Spleen (tissue), 11 donors: ENCODE measurements around the gene NYAP2. TPM values are rescaled to one million over a fixed set of nuclear protein-coding genes. Genes with fewer than 3 reads are reported as not detected.

Experiments
- DNase-seq: peaks from one replicate; pipeline ENCODE4 v3.0.0-alpha.2; 2020
- H3K27ac ChIP-seq, 8 donors: fragments of 200-600 bp; sonication (generic) in 7 of 8; 1 replicate in 4 of 8; 2 replicates in 4 of 8; pipeline versions ENCODE4 v1.5.0 to v1.8.0; 2016 to 2021; ENCODE audit warnings: inconsistent platforms in 4 of 8, mild to moderate bottlenecking in 4 of 8, moderate library complexity in 1 of 8
- H3K27me3 ChIP-seq, 7 donors: fragments of 200-600 bp; sonication (generic) in 6 of 7; replicated peaks in 1 of 7; 1 replicate in 4 of 7; 2 replicates in 3 of 7; pipeline versions ENCODE4 v1.5.0 to v1.8.0; 2016 to 2021; ENCODE audit warnings: inconsistent platforms in 3 of 7, mild to moderate bottlenecking in 1 of 7
- H3K36me3 ChIP-seq, 6 donors: fragments of 200-600 bp; sonication (generic) in 5 of 6; 1 replicate in 4 of 6; 2 replicates in 2 of 6; pipeline versions ENCODE4 v1.5.0 to v1.8.0; 2016 to 2021; ENCODE audit warnings: inconsistent platforms in 2 of 6
- H3K4me1 ChIP-seq, 6 donors: fragments of 200-600 bp; sonication (generic) in 5 of 6; 1 replicate in 3 of 6; 2 replicates in 3 of 6; pipeline versions ENCODE4 v1.5.0 to v1.8.0; 2016 to 2021; ENCODE audit warnings: inconsistent platforms in 3 of 6
- H3K4me3 ChIP-seq, 8 donors: fragments of 200-600 bp; sonication (generic) in 7 of 8; 1 replicate in 4 of 8; 2 replicates in 4 of 8; pipeline versions ENCODE4 v1.5.0 to v1.8.0; 2016 to 2021; ENCODE audit warnings: inconsistent platforms in 4 of 8, mild to moderate bottlenecking in 4 of 8, moderate library complexity in 2 of 8
- H3K9me3 ChIP-seq, 8 donors: fragments of 200-600 bp; sonication (generic) in 7 of 8; 1 replicate in 4 of 8; 2 replicates in 4 of 8; pipeline versions ENCODE4 v1.5.0 to v1.8.0; 2016 to 2021; ENCODE audit warnings: inconsistent platforms in 4 of 8
- POLR2A ChIP-seq, 3 donors: fragments of 450-650 bp; IDR thresholded peaks; one replicate each; pipeline ENCODE4 v1.5.1; 2017; ENCODE audit warnings: antibody characterized with exemption in 3 of 3, mild to moderate bottlenecking in 1 of 3
- POLR2AphosphoS5 ChIP-seq, 3 donors: sonication (generic); formaldehyde crosslinking; IDR thresholded peaks; one replicate each; pipeline ENCODE4 v1.5.1; 2017; ENCODE audit warnings: antibody characterized with exemption in 3 of 3
- WGBS, 5 donors: extraction: QIAGEN DNeasy Blood & Tissue Kit in 3 of 5; methylation state at CpG; one replicate each; pipeline versions ENCODE4 v1.1.5 to v1.1.7; 2013 to 2018; 5-methylcytosine and 5-hydroxymethylcytosine counted together
- intact Hi-C: fragments of 100-400 bp; cut with DNase I; formaldehyde crosslinking; loops from one replicate; pipeline ENCODE4 v1.15.0; 2023; ENCODE audit warnings: low total_unique reads
- polyA plus RNA-seq, 3 donors: library from polyadenylated mRNA; stranded (reverse); fragments of 200-250 nt; gene quantifications; one replicate each; pipeline ENCODE4 v1.2.1, GENCODE V29; 2013
- total RNA-seq, 7 donors: library from RNA; depleted of rRNA in 3 of 7; stranded (reverse); fragments of >200 nt in 3 of 7; fragmentation: NEBNext Ultra II Directional in 4 of 7; extraction: Animal tissue kit (Norgen Biotek cat#: 25700) in 4 of 7; gene quantifications; one replicate each; pipeline versions ENCODE4 v1.1.0 to v1.2.1, GENCODE V29; 2016 to 2021
- TF ChIP-seq, protein P1 (sequence below), 11 experiments: fragments of 200-600 bp in 7 of 11; fragments of 450-650 bp in 4 of 11; sonication (generic) in 4 of 11; IDR thresholded peaks in 8 of 11; conservative IDR thresholded peaks in 3 of 11; 1 replicate in 7 of 11; 2 replicates in 4 of 11; pipeline versions ENCODE4 v1.4.0 to v1.8.0; 2016 to 2021; ENCODE audit warnings: antibody characterized with exemption in 11 of 11, inconsistent platforms in 4 of 11, mild to moderate bottlenecking in 1 of 11
- donor health status: healthy with polysubstance abuse.
- donor health status: DM: no; HTN: no; CAD: no; lungs with moderate emphysema.
- donor health status: DM: no; HTN: no; CAD: no.
- donor health status: Bipolar disorder and iron deficiency.
- donor health status: healthy.
- donor health status: DM: no; HTN: no; CAD: no.
- donor health status: DM: yes; HTN: yes; CAD: no.

The NYAP2 gene
- total and polyA plus RNA-seq, 10 donors = 0.06 to 0.33 (median 0.16) TPM; not detected in 1

- intact Hi-C loops = no loop called here
These were observed 68.6 kb downstream of the NYAP2 start for GRCh38 chr2:225468131-225468530.

DNA sequence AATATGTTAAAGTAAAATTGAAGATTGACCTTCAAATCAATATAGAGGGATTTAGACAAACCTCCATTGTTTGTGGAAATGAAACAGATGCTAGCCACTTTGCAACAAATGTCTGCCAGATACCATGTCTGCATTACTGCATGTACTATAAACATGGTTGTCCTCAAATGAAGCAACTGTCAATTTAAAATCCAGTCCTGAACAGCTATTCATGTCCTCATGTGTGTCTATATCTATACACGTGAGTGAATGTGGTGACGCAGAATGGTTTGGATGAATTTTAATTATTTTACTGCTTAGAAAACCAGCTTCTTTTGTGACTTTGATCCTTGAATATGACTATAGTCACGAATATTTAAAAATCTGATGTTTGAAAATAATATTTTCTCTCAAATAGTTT is 71.5 kb downstream of the NYAP2 start:
- Histone ChIP-seq H3K27ac (no peak overlapping the region), H3K4me1 (no peaks in the 10 kb centered on the region), H3K9me3 (no peaks in the 10 kb centered on the region), H3K36me3 (no peaks in the 10 kb centered on the region), H3K4me3 (no peak overlapping the region), H3K27me3 (no peaks in the 10 kb centered on the region)
- TF ChIP-seq, protein P1, sequence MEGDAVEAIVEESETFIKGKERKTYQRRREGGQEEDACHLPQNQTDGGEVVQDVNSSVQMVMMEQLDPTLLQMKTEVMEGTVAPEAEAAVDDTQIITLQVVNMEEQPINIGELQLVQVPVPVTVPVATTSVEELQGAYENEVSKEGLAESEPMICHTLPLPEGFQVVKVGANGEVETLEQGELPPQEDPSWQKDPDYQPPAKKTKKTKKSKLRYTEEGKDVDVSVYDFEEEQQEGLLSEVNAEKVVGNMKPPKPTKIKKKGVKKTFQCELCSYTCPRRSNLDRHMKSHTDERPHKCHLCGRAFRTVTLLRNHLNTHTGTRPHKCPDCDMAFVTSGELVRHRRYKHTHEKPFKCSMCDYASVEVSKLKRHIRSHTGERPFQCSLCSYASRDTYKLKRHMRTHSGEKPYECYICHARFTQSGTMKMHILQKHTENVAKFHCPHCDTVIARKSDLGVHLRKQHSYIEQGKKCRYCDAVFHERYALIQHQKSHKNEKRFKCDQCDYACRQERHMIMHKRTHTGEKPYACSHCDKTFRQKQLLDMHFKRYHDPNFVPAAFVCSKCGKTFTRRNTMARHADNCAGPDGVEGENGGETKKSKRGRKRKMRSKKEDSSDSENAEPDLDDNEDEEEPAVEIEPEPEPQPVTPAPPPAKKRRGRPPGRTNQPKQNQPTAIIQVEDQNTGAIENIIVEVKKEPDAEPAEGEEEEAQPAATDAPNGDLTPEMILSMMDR (IDR thresholded peaks at IDR 0.05 in 8 of 11, conservative IDR thresholded peaks at IDR 0.05 in 3 of 11) = no peak
- TF ChIP-seq POLR2AphosphoS5 (IDR thresholded peaks at IDR 0.05) (no peak), POLR2A (IDR thresholded peaks at IDR 0.05) (no peak)
- intact Hi-C loops = no loop called here
- 78 to 88% (median 85%) methylated on average over 3 of the region's 3 CpGs for WGBS, 5 donors
- no peak for DNase-seq

More at GRCh38 chr2:225468131-225468530, 68.6 kb downstream of the NYAP2 start:
- no peak overlapping the region for H3K27ac ChIP-seq
- no peaks in the 10 kb centered on the region for H3K27me3 ChIP-seq
- H3K4me3 ChIP-seq = no peak overlapping the region
- H3K4me1 ChIP-seq = peaks cover 0 to 14% (median 5%) of the 10 kb centered on the region in 6 donors
- TF ChIP-seq, protein P1 (IDR thresholded peaks at IDR 0.05 in 8 of 11, conservative IDR thresholded peaks at IDR 0.05 in 3 of 11) = no peak
- TF ChIP-seq POLR2AphosphoS5 (IDR thresholded peaks at IDR 0.05) = no peak
- TF ChIP-seq POLR2A (IDR thresholded peaks at IDR 0.05) = no peak
- H3K9me3 ChIP-seq = no peaks in the 10 kb centered on the region
- WGBS, 5 donors = 64 to 85% (median 70%) methylated on average over 2 of the region's 2 CpGs
- H3K36me3 ChIP-seq = no peaks in the 10 kb centered on the region
- no peak for DNase-seq

DNA sequence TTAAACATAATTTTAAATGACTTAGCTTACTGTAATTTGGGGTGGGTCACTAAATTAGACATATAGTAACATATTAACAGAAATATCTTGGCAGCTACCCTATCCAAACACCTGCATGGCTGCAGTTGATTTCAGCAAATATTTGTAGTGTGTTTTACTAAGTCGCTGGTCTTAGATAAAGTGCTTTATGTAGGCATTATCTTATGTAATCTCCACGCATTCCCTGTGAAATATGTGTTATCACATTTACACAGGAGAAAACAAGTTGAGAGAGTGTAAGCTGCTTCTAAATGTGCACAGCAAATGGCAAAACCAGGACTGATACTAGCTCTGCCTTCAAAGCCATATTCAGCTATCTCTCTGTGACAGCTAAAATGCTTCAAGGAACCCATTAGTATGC is 72.0 kb downstream of the NYAP2 start:
- DNase-seq = no peak
- no peak overlapping the region for H3K27ac ChIP-seq
- intact Hi-C loops = no loop called here

GRCh38 chr2:225472161-225472560 is 72.7 kb downstream of the NYAP2 start:
- Histone ChIP-seq H3K4me3 (no peak overlapping the region), H3K9me3 (no peaks in the 10 kb centered on the region), H3K4me1 (no peaks in the 10 kb centered on the region), H3K27ac (no peak overlapping the region), H3K36me3 (no peaks in the 10 kb centered on the region), H3K27me3 (no peaks in the 10 kb centered on the region)
- intact Hi-C loops = no loop called here
- 73 to 89% (median 80%) methylated on average over 2 of the region's 2 CpGs for WGBS, 5 donors
- no peak for DNase-seq
- TF ChIP-seq POLR2AphosphoS5 (IDR thresholded peaks at IDR 0.05) (no peak), POLR2A (IDR thresholded peaks at IDR 0.05) (no peak)
- TF ChIP-seq, protein P1 (IDR thresholded peaks at IDR 0.05 in 8 of 11, conservative IDR thresholded peaks at IDR 0.05 in 3 of 11) = no peak

More for the DNA sequence above, 72.0 kb downstream of the NYAP2 start:
- 75 to 94% (median 88%) methylated on average over 2 of the region's 2 CpGs for WGBS, 5 donors
- Histone ChIP-seq H3K9me3 (no peaks in the 10 kb centered on the region), H3K27me3 (no peaks in the 10 kb centered on the region), H3K4me3 (no peak overlapping the region), H3K36me3 (no peaks in the 10 kb centered on the region), H3K4me1 (no peaks in the 10 kb centered on the region)
- TF ChIP-seq, protein P1 (IDR thresholded peaks at IDR 0.05 in 8 of 11, conservative IDR thresholded peaks at IDR 0.05 in 3 of 11) = no peak
